DMS 273 (cell line): ENCODE measurements around the gene NFE2L2.
A peak's percentile ranks its signal among the peaks of the same experiment; 100 is the strongest.
"Not testable (repeated sequence)": the region's sequence is repeated elsewhere in the genome, so short reads cannot be mapped to it uniquely, and the experiment has no call there.

ENCODE experiments used
- DNase-seq: peaks from one replicate; lab custom pipeline; 2025; ENCODE audit not compliant: unreplicated experiment; lab: John Stamatoyannopoulos, UW

NFE2L2 gene

DNA sequence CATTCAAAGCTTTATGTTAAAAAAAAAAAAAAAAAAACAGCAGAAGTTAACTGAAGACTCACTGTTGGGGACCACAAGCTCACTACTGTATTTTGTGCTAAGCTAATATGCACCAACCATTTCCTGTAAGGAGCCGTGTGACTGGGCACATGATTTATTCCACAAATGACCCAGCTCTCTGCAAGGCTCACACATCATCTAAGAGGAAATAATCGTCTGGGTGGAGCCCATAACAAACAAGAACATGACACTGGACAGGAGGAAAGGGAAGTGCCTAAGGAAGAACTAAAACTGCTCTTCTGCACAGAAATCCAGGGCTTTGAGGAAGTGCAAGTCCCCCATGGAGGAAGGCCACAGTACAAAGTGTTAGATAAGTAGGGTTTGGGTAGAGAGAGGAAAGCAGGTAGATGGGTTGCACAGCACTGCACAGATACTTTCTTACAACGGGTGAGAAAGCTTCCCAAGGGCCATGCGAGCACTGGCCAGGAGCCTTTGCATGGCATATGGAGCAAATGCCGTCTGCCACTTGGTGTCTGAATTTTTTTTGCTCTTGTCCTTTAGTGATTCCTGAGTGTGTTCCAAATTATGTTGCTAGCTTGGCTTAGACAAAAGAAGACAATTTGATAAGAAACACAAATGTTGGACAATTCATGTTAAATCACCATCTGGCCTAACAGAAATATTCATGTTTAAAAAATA lies 24.4 kb downstream of the NFE2L2 start:
- DNase-seq: peak; percentile 66

- no peak for DNase-seq
Measured at GRCh38 chr2:177239053-177239452, 25.5 kb downstream of the NFE2L2 start.

DNA sequence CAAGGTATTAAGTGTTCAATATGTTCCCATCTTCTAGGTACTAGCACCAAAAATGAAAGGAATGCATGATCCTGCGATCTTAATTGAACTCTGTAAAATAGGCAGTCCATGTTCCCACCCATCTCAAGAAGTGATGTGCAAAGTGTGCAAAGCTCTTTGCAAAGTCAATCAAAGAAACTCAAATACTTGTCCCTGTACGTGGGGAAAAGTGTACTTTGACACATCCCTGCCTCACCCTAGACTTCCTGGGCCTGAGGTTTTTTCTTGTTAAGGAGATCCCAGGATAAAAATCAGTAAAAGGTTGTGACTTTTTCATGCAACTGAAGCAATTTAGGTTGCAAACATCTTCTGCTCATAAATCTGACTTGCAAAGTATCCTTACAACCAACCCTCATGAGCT lies 26.6 kb downstream of the NFE2L2 start:
- no peak for DNase-seq

DNA sequence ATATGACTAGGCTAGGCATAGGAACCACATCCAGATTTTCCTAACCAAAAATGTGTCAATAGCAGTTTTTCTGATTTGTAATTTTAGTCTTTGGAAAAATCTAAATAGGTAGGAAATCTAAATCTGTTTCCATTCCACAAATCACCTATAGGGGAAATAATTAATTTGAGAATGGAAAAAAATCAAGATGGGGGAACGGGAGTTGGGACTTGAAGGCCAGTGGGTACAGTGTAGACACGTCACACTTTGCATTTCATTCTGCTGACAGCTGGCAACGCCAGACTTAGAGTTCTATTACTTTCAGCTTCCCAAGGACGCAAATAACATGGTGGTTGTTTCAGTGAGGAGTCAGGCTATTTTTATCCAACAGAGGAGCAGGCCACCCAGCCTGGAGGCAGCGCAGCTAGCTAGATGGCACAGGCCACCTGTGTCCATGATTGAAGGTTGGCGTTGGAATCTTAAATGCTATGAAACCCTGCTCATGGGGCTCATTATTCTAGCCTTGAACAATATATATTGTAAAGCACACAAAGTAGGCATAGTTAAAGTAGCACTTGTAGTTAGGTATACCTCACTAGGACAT lies 28.6 kb downstream of the NFE2L2 start:
- no peak for DNase-seq

- DNase-seq: no peak
Measured at GRCh38 chr2:177234267-177234666, 30.3 kb downstream of the NFE2L2 start.

GRCh38 chr2:177232098-177232704 lies 32.3 kb downstream of the NFE2L2 start:
- DNase-seq: no peak

GRCh38 chr2:177231270-177231669 lies 33.3 kb downstream of the NFE2L2 start:
- DNase-seq: no peak

GRCh38 chr2:177229442-177230242 lies 34.9 kb downstream of the NFE2L2 start:
- DNase-seq: peak; percentile 45

GRCh38 chr2:177225965-177226360 lies 38.6 kb downstream of the NFE2L2 start:
- DNase-seq: peak; percentile 43

DNA sequence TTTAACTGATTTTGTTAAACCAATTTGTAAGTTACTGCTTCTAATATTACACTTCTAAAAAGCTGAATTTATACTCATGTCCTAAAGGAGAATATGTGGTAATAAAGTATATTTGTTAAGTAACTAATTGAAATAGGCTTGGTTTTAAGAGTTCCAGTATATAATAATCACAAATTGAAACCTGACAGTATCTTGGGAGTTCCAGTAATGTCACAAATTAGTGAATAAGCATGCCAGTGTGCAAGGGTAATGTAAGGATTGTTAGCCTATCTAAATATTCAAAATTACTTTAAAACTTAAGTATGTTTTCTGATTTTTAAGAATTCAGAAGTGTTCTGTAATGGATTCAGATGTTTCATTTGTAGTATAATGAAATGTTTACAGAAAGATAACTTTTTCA lies 41.1 kb downstream of the NFE2L2 start:
- not testable (repeated sequence) for DNase-seq

DNA sequence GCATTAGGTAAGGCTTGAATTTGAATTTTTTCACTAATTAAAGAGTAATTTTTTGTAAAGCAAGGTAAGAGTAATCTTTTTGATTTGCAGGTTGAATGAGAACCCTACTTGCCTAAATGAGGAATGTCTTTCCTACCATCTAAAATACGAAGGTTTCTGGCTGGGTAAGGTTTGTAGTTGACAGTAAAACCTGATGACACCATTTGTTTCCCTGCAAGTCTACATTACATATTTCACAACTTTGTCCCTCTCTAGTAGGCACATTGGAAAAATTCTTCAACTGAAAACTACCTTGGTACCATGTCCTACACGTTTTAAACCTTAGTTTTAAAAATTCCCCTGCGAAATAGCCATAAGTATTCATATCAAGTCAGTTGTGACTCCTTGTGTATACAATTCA lies 42.6 kb downstream of the NFE2L2 start:
- DNase-seq: peak; percentile 46

DNA sequence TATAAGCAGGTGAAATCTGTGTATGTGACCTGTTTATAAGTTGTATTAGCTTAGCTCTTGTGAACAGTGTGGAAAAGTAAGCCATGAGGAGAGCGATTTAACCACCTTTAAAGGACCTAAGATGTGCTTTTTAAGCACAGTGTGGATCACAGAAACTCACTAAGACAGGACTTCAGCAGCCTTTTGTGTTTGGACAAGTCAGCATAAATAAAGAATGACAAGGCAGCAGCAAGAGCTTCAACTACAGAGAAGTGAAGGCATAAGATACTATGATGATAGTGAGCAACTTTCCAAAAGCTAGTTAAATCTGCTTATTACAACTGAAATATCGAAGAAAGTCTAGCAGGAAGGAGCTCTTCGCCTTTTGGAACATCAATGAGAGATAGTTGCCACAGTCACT lies 43.0 kb downstream of the NFE2L2 start:
- DNase-seq: no peak

GRCh38 chr2:177219787-177220186 lies 44.7 kb downstream of the NFE2L2 start:
- DNase-seq: not testable (repeated sequence)

DNA sequence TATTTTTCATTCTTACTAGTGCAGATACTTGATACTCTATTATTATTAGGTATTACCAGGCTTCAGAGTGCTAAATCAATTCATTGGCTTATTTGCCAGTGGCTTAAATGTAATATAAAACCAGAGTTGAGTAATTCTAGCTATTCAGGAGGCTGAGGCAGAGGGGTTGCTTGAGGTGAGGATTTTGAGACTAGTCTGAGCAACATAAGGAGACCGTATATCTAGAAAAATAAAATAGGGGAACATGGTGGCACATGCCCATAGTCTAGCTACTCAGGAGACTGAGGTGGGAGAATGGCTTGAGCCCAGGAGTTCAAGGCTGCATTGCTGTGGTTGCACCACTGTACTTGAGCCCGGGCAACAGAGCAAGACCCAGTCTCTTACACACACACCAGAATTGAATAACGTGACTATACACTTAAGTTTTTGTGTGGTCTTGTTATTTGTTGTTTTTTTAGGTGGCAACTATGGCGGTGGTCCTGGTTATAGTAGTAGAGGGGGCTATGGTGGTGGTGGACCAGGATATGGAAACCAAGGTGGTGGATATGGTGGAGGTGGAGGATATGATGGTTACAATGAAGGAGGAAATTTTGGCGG lies 47.2 kb downstream of the NFE2L2 start:
- DNase-seq: no peak

DNA sequence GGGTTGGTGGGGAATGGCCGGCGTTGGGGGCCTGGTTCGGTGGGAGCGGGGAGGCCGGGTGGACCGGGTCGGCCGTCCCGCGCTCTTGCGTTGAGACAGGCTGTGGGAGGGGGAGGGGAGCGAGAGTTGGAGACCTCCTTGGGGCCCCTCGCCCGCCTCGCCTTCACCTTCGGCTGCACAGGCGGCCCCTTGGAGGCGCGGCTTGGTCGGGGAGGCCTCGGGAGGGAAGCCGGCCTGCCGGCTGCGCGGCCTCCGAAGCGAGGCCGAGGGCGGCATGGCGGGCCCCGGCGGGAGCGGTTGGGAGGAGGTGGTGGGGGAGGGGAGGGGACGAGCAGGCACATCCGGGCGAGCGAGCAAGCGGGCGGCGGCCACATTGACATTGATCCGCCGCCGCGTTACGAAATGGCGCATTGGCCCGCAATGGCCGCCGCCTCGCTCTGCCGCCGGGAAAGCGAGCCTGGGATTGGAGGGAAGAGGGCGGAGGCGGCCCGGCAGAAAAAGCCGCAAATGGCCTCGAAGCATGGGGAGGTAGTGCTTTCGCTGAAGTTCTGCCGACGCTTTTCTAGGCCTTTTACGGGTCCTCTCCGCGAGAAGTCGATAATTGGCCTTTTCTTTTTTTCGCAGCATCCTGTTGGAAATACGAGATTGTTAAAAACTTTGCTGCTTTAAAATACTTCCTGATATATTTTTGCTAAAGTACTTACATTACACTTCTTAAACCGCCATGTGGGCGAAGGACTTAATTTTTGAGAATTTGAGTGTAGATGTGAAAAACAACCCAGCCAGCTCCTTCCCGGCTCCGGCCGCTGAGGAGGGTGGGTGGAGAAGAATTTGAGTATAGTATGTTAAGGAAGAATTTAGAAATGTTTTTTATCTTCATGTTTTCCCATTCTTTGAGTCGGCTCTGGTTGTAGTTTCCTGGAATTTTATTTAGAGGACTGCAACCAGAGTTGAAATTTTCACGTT lies 51.4 kb downstream of the NFE2L2 start:
- peak; percentile 94 for DNase-seq

DNA sequence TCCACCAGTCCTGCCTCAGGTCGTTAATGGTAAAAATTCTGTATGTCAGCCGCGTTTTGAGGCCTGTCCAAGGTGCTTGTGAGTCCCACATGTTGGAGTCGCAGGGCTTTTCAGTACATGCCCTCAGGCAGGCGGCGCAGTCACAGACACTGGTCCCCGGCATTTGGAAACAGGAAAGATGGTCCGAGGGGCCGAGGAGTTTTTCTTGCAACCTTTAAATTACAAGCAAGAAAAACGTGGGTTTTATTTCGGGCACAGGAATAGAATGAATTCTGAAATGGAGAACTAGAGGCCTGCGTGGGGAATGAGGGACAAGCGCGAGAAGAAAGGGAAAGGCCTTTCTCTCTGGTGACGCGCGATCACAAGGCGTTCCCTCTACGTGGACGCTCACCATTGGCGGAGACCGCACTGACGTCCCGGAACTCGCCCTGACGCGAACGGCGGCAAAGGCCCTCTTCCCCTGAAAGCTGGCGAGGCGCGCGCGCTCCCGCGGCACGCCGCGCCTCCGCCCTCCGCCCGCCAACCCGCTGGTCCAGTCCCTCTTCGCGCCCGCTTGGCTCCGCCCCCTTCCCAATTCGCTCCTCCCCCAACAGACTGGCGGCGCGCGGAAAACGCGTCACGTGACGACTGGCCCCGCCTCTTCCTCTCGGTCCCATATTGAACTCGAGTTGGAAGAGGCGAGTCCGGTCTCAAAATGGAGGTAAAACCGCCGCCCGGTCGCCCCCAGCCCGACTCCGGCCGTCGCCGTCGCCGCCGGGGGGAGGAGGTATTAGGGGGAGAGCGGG lies 52.2 kb downstream of the NFE2L2 start, which contains the start of gene HNRNPA3:
Gene HNRNPA3, plus strand, starts transcription at position 689 of the 785 bp plus-strand sequence. Its CDS starts 6 bp downstream, at position 695.
- DNase-seq: peak; percentile 99

DNA sequence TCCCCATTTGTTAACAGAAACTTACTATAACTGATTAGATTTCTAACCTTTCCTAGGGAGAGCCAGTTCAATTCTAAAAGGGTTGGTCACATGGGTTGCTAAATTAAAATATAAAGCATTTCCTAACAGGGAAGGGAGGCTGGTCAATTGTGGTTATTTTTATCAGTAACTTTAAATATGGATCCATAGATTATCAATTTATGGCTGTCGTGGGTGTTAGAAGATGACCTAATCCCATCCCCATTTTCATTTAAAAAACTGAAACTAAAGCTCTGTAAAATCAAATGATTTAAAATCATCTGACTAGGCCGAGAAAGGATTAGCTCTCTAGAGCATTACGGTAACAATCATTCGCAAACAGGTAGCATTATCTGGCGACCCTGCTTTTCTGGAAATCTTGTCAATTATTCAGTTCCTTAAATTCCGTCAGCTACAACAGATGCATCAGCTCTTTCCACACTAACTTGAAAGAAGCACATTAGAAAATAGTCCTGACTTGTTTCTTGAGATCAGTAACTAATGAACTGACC lies 52.9 kb downstream of the NFE2L2 start:
- DNase-seq: no peak

- peak; percentile 48 for DNase-seq
Measured at GRCh38 chr2:177211169-177211568, 53.4 kb downstream of the NFE2L2 start.

DNA sequence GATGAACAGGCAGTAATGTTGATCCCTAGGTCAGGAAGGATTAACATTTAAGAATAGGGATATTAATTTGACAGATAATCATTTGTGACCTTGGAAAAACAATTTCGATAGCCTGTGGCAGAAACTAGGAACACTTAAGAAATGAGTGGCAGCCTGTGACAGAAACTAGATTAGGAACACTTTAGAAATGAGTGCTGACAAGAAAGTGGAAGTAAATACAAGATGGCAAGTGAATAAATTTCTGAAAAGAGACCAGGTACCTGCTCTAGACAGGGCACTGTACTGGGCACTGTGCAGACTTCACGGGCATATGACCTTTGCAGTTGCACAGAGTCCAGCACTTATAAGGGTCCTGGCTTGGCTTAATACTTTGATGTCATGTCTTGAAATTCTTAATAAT lies 57.4 kb downstream of the NFE2L2 start:
- DNase-seq: no peak
